Erythroblast (primary cell): ENCODE results near the gene VPS33A.

Source experiments
- GATA1 ChIP-seq: IDR thresholded peaks from 2 replicates; pipeline ENCODE4 v1.6.1; 2011; ENCODE audit warnings: low read depth, mild to moderate bottlenecking, control low read depth, low read length, moderate library complexity
- POLR2A ChIP-seq: IDR thresholded peaks from 2 replicates; pipeline ENCODE4 v1.6.1; 2011; ENCODE audit warnings: mild to moderate bottlenecking, low read length

GRCh38 chr12:122208073-122208820, 58.0 kb downstream of the VPS33A start:
- TF ChIP-seq POLR2A (no peak), GATA1 (no peak)
